Gastrocnemius medialis (tissue), 4 donors: ENCODE results near the gene OR56A1. TPM values are rescaled to one million over a fixed set of nuclear protein-coding genes. Genes with fewer than 3 reads are reported as not detected.

ENCODE experiments used
- ATAC-seq, 2 donors: fragments of 150-250 bp; one replicate each; pipeline ENCODE4 v1.9.1; 2016
- DNase-seq, 2 donors: peaks; one replicate each; pipeline ENCODE4 v3.0.0-alpha.2; 2019
- H3K27ac ChIP-seq, 4 donors: fragments of 200-600 bp; sonication (generic); 1 replicate in 1 of 4; 2 replicates in 3 of 4; pipeline ENCODE4 v1.5.1; 2016 to 2018; ENCODE audit warnings: mild to moderate bottlenecking in 2 of 4, moderate library complexity in 1 of 4
- H3K27me3 ChIP-seq, 3 donors: fragments of 200-600 bp; sonication (generic) in 2 of 3; 1 replicate in 1 of 3; 2 replicates in 2 of 3; pipeline versions ENCODE4 v1.5.1 to v1.6.0; 2016 to 2019; ENCODE audit warnings: mild to moderate bottlenecking in 1 of 3, moderate library complexity in 1 of 3
- H3K36me3 ChIP-seq, 2 donors: fragments of 200-600 bp; sonication (generic) in 1 of 2; one replicate each; pipeline ENCODE4 v1.5.1; 2017 to 2018
- H3K4me1 ChIP-seq, 2 donors: fragments of 200-600 bp; sonication (generic) in 1 of 2; one replicate each; pipeline ENCODE4 v1.5.1; 2016 to 2017; ENCODE audit warnings: mild to moderate bottlenecking in 2 of 2
- H3K4me3 ChIP-seq, 4 donors: fragments of 200-600 bp; sonication (generic) in 3 of 4; 1 replicate in 1 of 4; 2 replicates in 3 of 4; pipeline ENCODE4 v1.5.1; 2016 to 2019; ENCODE audit warnings: mild to moderate bottlenecking in 2 of 4
- H3K9me3 ChIP-seq, 3 donors: fragments of 200-600 bp; sonication (generic) in 2 of 3; 1 replicate in 1 of 3; 2 replicates in 2 of 3; pipeline ENCODE4 v1.5.1; 2016 to 2019
- CTCF ChIP-seq, 5 experiments: fragments of 450-650 bp in 3 of 5; fragments of 200-600 bp in 2 of 5; sonication (generic) in 2 of 5; IDR thresholded peaks in 4 of 5; conservative IDR thresholded peaks in 1 of 5; 1 replicate in 4 of 5; 2 replicates in 1 of 5; pipeline ENCODE4 v1.5.1; 2016 to 2019; ENCODE audit warnings: antibody characterized with exemption in 5 of 5, mild to moderate bottlenecking in 3 of 5, moderate library complexity in 3 of 5
- POLR2A ChIP-seq, 2 donors: fragments of 450-650 bp; IDR thresholded peaks; one replicate each; pipeline ENCODE4 v1.6.1; 2017; ENCODE audit warnings: antibody characterized with exemption in 2 of 2, mild to moderate bottlenecking in 2 of 2, moderate library complexity in 2 of 2
- in situ Hi-C, 4 donors: fragments of 200-750 bp; cut with MboI; loops; one replicate each; pipeline versions ENCODE4 v1.15.0 to v1.8.0; 2017; ENCODE audit warnings: low sequenced_read_pairs in 4 of 4
- intact Hi-C: fragments of 100-400 bp; cut with DNase I; formaldehyde crosslinking; loops from one replicate; pipeline ENCODE4 v1.15.1; 2023; ENCODE audit warnings: low total_unique reads
- total RNA-seq, 4 donors: library from RNA; depleted of rRNA; stranded (reverse); fragments of >200 nt; gene quantifications; one replicate each; pipeline versions ENCODE4 v1.1.0 to v1.2.3, GENCODE V29; 2016

OR56A1 gene
- total RNA-seq, 4 donors from 2014 or later = not detected

GRCh38 chr11:6012035-6012668, 18.4 kb downstream of the OR56A1 start:
- Histone ChIP-seq H3K9me3 (no peaks in the 10 kb centered on the region), H3K27me3 (peaks cover 0 to 2% (median 0%) of the 10 kb centered on the region in 3 donors)
- no peak for TF ChIP-seq POLR2A (IDR thresholded peaks at IDR 0.05)
- no peak for TF ChIP-seq CTCF (IDR thresholded peaks at IDR 0.05 in 4 of 5, conservative IDR thresholded peaks at IDR 0.05 in 1 of 5)

GRCh38 chr11:6006846-6007245, 23.7 kb downstream of the OR56A1 start, which contains the start of gene OR56A4:
OR56A4 (minus strand) TSS chr11:6006946; CDS start chr11:6002992, 3,954 bp downstream.
- no peak within 1 kb of the TSS for H3K27ac ChIP-seq
- no peaks in the 10 kb centered on the region for H3K36me3 ChIP-seq
- no peaks in the 10 kb centered on the region for H3K4me1 ChIP-seq
- no peaks in the 10 kb centered on the region for H3K9me3 ChIP-seq
- ATAC-seq = no peak
- H3K4me3 ChIP-seq = no peak within 1 kb of the TSS
- H3K27me3 ChIP-seq = no peaks in the 10 kb centered on the region
- DNase-seq = no peak
- intact Hi-C loops (no loop called here), in situ Hi-C loops (loop anchor here in 2 of 4 donors (25.0 kb wide), 2 partner anchors 305 to 355 kb away; partner anchors contain the start of gene CAVIN3 (in 1 of the 2))
- TF ChIP-seq CTCF (IDR thresholded peaks at IDR 0.05 in 4 of 5, conservative IDR thresholded peaks at IDR 0.05 in 1 of 5) = no peak
- TF ChIP-seq POLR2A (IDR thresholded peaks at IDR 0.05) = no peak

More at GRCh38 chr11:6012035-6012668, 18.4 kb downstream of the OR56A1 start:
- Histone ChIP-seq H3K27ac (no peak overlapping the region), H3K4me3 (no peak overlapping the region), H3K36me3 (no peaks in the 10 kb centered on the region), H3K4me1 (no peaks in the 10 kb centered on the region)
- intact Hi-C loops = no loop called here
- in situ Hi-C loops = loop anchor here in 2 of 4 donors (25.0 kb wide), 2 partner anchors 300 to 350 kb away; partner anchors contain the start of gene CAVIN3 (in 1 of the 2)
- no peak for DNase-seq
- no peak for ATAC-seq

GRCh38 chr11:6006395-6006794, 24.2 kb downstream of the OR56A1 start:
- intact Hi-C loops (no loop called here), in situ Hi-C loops (loop anchor here in 2 of 4 donors (25.0 kb wide), 2 partner anchors 306 to 356 kb away; partner anchors contain the start of gene CAVIN3 (in 1 of the 2))
- Histone ChIP-seq H3K9me3 (no peaks in the 10 kb centered on the region), H3K27me3 (no peaks in the 10 kb centered on the region), H3K27ac (no peak overlapping the region), H3K4me3 (no peak overlapping the region), H3K36me3 (no peaks in the 10 kb centered on the region), H3K4me1 (no peaks in the 10 kb centered on the region)
- ATAC-seq (no peak), DNase-seq (no peak)
- TF ChIP-seq POLR2A (IDR thresholded peaks at IDR 0.05) = no peak
- no peak for TF ChIP-seq CTCF (IDR thresholded peaks at IDR 0.05 in 4 of 5, conservative IDR thresholded peaks at IDR 0.05 in 1 of 5)

GRCh38 chr11:6002202-6002699, 28.3 kb downstream of the OR56A1 start:
- no peak for DNase-seq
- no peaks in the 10 kb centered on the region for H3K4me1 ChIP-seq
- H3K36me3 ChIP-seq = no peaks in the 10 kb centered on the region
- no peaks in the 10 kb centered on the region for H3K27me3 ChIP-seq
- no peak for ATAC-seq
- intact Hi-C loops = no loop called here
- in situ Hi-C loops = loop anchor here in 2 of 4 donors (25.0 kb wide), 2 partner anchors 310 to 360 kb away; partner anchors contain the start of gene CAVIN3 (in 1 of the 2)
- no peak overlapping the region for H3K4me3 ChIP-seq
- H3K27ac ChIP-seq = no peak overlapping the region
- H3K9me3 ChIP-seq = no peaks in the 10 kb centered on the region
- no peak for TF ChIP-seq CTCF (IDR thresholded peaks at IDR 0.05 in 4 of 5, conservative IDR thresholded peaks at IDR 0.05 in 1 of 5)
- TF ChIP-seq POLR2A (IDR thresholded peaks at IDR 0.05) = no peak
